GM12801 (cell line): ENCODE results near the gene FOLR1.

ENCODE experiments used
- CTCF ChIP-seq: IDR thresholded peaks from one replicate; pipeline ENCODE4 v1.5.1; 2011; ENCODE audit warnings: control low read depth; ENCODE audit not compliant: insufficient read length; ENCODE audit errors: extremely low read depth

The FOLR1 gene

GRCh38 chr11:72191961-72192381 is at the start of gene FOLR1:
TSS of gene FOLR1 (plus strand) at chr11:72192140. CDS start at chr11:72192174, 34 bp downstream.
- no peak for TF ChIP-seq CTCF

DNA sequence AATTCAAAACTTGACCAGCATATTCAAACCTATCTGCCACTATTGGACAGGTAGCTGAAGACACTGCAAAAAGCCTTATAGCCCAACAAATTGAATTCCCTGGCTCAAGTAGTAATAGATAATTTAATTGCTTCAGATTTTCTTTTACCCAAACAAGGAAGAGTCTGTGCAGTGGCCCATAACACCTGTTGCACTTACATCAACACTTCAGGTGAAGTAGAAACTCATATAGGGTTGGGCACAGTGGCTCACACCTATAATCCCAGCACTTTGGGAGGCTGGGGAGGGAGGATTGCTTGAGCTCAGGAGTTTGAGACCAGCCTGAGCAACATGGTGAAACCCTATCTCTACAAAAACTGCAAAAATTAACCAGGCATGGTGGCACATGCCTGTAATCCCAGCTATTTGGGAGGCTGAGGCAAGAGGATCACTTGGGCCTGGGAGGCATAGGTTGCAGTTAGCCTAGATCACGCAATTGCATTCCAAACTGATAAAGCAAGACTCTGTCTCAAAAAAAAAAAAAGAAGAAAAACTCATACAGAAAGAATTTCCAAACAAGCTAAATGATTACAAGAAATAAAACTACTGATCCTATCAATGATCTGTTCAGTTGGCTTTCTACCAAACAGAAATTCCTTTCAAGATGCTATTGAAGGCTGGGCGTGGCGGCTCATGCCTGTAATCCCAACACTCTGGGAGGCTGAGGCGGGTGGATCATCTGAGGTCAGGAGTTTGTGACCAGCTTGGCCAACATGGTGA is 47.0 kb upstream of the FOLR1 start:
- TF ChIP-seq CTCF: no peak

DNA sequence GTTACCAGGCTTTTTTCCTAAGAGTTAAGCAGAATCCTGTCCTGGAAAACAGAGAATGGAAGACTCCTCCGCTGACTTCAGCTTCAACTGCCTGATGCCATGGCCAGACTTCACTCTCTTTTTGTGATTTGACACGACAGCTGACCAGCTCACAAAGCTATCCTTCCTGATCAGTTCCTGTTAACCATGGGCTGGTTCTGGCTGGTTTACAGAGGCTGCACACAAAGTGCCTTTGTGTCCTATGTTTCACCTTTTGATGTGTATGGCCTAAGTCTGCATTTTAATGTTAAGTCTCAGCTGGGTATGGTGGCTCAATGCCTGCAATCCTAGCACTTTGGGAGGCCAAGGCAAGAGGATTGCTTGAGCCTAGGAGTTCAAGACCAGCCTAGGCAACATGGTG is 45.3 kb upstream of the FOLR1 start:
- TF ChIP-seq CTCF: no peak

DNA sequence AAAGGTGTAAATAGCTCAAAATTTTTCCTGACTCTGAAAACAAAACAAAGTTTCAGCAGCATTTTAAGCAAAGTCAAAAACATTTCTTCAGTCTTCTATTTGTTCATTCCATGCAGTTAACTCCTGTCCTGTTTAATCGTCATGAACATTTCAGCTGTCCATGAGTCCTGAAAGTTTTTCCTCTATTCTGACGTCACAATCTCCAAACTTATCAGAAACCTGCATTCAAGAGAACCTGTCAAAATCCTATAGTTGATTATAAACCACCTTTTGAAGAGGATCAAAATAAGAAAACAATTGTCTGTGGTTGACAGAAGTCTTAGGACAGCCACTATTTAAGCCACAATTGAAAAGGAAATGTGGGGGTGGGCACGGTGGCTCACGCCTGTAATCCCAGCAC is 41.1 kb upstream of the FOLR1 start:
- no peak for TF ChIP-seq CTCF

DNA sequence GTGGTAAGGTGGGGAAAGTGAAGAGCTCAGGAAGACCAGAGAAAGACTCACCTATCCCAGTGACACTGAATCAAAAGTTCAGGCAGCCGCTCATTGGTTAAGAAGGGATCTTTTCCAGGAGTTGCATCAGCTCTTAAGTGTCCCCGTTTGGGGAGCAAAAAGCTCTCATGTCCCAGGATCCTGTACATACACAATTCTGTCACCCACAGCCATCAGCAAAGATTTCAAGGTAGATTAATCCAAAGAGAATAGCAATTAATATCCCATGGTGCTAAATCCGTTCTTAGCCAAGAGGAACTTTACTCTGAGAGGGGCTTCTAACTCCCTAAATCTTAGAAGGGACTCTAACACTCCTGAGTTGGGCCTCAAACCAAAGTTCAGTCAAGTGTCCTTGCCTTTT is 37.1 kb upstream of the FOLR1 start:
- TF ChIP-seq CTCF: no peak

DNA sequence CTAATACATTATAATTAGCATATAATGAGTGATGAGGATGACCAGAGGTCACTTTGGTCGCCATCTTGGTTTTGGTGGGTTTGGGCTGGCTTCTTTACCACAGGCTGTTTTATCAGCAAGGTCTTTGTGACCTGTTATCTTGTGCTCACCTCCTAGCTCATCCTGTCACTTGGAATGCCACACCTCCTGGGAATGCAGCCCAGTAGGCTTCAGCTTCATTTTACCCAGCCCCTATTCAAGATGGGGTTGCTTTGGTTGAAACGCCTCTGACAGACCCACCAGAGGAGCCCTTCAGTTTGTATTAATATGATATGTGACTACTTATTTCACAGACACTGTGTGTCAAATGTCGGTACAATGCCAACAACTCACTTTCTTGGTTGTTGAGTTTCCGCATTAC is 36.2 kb upstream of the FOLR1 start:
- TF ChIP-seq CTCF: no peak

DNA sequence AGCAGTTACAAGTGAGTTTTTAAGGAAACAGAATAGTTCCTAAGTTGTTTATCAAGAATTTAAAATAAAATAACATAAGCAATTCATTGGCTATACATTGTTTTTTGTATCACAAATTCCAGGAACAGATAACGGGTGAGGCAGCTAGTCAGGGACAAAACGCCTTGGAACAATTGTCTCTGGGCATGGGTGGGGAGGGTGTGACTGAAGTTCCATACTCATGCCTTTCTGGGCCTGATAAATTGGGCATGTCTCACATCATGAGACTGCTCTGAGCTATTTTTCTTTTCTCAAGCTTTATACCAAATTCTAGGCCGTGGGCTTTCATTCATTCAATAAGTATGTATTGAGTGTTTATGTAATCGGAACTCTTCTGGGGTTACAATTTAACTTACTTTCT is 34.8 kb upstream of the FOLR1 start:
- TF ChIP-seq CTCF: no peak
